HL-60 (cell line): ENCODE data around the gene SEMG1.

ENCODE experiments used
- CTCF ChIP-seq: IDR thresholded peaks from one replicate; pipeline ENCODE4 v1.5.1; 2011; ENCODE audit warnings: low read length, control low read depth, inconsistent platforms; ENCODE audit not compliant: insufficient read depth
- GABPA ChIP-seq: IDR thresholded peaks from 2 replicates; pipeline ENCODE4 v1.6.1; 2012; ENCODE audit warnings: low read depth
- POLR2AphosphoS5 ChIP-seq: IDR thresholded peaks from 2 replicates; pipeline ENCODE4 v1.6.1; 2012; ENCODE audit warnings: low read depth
- REST ChIP-seq: IDR thresholded peaks from 2 replicates; pipeline ENCODE4 v1.6.1; 2012; ENCODE audit warnings: low read depth; ENCODE audit not compliant: insufficient replicate concordance
- SPI1 ChIP-seq: IDR thresholded peaks from 2 replicates; pipeline ENCODE4 v1.6.1; 2012; ENCODE audit warnings: low read depth, mild to moderate bottlenecking, borderline replicate concordance

- TF ChIP-seq CTCF (no peak), GABPA (no peak), POLR2AphosphoS5 (no peak), REST (no peak), SPI1 (no peak)
Measured at GRCh38 chr20:45174434-45175364, 32.1 kb upstream of the SEMG1 start, which contains the start of gene PI3.
